GM21717 (cell line): ENCODE measurements around the gene C10orf67.

Experiments
- ATAC-seq: cut with Tn5 transposase; IDR thresholded peaks from one replicate; pipeline ENCODE4 v1.9.1; 2021; ENCODE audit warnings: mild to moderate bottlenecking, moderate library complexity; ENCODE audit not compliant: unreplicated experiment

C10orf67 gene

DNA sequence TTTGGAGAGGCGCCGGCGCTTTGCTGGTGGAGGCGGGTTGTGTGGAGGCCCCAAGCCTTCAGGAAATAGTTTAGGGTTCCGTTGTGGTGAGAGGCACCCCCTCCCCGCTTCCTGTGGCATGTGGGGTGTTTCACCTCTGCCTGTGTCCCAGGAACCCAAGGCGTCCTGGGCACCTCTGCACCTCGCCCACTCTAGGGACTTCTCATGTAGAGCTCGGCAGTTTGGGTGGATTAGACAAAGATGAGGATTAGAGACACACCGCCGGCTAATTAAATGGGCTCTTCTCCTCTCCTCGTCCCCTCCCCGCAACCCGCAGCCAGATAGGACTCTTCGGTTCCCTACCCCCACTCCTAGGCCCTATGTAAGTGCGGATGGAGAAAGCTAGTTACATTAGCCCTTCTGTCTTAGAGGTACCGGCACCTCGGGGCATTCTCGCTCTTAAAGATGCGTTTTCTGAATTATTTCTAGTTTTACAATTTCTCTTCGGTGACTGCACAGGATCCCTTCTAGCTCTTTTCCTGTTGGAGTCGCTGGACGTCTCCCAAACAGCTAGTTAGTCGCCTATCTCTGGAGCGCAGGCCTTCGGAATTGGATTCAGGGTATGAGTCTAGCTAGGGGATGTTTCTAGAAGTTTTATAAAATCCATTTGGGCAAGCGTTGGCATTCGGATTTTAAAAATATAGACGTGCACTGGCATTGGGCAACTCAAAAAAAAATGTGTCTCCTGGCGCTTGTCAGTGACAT lies 144.7 kb downstream of the C10orf67 start:
- no peak for ATAC-seq

DNA sequence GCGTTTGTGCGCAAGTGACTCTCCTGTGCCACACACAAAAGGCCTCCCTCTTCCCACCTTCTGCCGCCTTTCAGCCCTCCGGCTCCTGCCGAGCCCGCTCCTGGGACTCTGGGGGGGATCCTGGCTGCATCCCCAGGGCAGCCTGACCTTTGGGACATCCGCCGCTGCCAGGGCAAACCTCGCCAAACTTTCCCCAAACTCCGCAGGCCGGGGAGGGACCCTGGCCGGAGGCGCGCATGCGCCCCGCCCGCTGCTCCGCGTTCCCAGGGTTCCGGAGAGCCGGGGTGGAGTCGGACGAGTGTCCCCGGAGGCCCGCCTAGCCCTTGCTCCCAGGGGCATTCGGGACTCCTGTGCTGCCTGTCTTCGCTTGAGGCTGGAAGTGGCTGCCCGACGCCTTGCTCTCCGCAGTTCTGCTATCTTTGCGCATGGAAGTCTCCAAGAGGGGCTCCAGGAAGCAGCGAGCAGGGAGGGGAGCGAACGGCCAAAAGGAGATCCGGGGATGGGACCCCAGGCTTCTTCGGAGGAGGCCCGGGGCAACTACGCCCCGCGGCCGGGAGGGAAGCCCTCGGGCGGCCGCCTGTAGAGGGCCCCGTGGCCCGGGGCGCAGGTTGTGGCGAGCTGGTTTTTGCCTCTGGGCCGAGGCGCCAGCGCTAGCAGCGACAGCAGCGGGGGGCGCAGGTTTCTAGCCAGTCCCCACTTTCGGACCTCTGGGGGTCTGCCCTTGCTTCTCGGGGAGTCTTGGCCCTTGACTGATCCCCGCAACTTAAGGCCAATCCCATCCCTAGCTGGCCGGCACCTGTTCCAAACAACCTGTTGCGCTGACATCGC lies 145.4 kb downstream of the C10orf67 start:
- ATAC-seq: no peak

DNA sequence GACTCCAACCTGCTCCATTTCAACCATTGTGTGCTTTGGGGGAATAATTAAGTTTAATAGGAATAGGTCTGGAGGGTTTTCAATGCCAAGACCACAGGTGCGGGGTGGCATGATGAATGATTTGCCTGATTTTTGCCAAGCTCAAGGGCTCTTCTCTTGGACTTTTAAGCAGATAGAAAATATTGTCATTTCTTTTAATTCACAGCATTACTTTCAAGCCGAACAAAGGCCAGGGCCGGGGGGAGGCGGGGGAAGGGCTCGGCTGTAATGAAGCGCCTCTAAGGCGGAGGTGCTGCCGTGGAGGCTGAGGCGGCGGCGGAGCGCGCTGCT lies 146.0 kb downstream of the C10orf67 start:
- ATAC-seq: no peak

DNA sequence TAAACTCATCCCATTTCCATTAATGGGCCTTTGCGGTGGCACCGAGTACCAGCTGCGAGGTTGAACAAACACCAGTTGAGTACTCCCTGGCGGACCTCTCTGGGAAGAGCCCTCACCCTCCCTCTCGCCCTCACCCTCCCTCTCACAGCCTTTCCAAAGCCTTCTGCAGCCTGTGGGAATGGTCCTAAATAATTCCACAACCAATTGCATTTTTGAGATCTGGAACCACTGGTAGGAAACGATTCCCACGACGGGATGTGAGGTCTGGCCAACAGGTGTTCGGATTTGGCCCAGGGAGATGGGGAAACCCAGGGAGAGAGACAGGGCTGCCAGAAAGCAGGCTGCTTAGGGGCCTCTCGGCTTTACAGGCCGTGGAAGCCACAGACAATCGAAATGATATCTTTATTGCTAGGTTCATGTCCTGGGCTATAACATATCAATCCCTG lies 147.2 kb downstream of the C10orf67 start:
- ATAC-seq: no peak

DNA sequence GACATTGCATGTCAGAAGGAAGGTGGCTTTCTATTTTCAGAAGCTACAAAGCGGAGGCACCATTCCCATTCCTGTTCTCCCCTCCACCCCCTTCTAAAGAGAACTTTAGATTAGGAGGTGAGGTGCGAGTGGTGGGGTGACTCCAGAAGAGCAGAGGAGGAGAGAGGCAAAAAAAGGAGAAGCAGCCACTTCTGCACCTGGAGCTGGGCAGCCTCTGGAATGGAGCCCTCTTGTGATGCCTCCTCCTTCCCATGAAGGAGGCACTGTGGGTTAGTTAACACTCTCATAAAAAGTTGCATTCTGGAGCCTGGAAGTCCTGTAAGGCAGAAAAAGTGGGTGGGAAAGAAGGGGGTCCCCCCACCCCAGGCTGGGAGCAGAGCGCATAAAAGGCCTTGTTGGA lies 147.7 kb downstream of the C10orf67 start:
- ATAC-seq: no peak

DNA sequence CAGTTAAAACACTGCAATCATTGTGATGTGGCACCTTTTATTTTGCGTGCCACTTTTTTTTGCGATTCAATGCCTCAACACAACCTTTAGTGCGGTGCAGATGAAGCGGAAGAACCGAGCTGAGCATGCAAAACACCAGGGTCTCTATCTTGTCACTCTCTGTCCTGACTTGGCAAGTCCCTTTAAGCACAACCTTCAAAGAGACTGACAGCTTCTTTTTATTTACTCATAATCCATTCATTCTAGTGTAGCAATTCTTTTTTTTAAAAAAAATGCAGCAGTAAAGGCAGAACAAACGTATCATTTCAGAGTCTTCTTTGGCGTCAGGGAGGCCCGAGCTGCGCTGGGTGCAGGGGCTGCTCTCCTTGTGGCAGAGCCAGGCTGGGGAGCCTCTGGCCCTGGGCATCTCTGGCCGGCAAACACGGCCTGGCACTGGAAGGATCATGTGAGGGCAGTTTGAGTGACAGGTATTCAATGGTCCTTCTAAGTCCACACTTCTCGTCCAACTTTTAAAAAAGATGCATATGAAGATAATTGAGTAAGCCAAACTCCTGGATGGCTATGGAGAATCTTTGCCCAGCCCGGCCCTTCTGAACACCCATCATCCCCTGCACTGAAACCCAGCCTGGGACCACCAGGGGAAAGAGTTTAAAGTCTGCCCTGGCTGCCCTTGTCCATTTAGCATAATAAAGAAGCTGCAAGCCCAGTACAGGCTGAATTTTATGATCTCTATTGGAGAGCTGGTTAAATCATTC lies 148.6 kb downstream of the C10orf67 start:
- ATAC-seq: no peak

DNA sequence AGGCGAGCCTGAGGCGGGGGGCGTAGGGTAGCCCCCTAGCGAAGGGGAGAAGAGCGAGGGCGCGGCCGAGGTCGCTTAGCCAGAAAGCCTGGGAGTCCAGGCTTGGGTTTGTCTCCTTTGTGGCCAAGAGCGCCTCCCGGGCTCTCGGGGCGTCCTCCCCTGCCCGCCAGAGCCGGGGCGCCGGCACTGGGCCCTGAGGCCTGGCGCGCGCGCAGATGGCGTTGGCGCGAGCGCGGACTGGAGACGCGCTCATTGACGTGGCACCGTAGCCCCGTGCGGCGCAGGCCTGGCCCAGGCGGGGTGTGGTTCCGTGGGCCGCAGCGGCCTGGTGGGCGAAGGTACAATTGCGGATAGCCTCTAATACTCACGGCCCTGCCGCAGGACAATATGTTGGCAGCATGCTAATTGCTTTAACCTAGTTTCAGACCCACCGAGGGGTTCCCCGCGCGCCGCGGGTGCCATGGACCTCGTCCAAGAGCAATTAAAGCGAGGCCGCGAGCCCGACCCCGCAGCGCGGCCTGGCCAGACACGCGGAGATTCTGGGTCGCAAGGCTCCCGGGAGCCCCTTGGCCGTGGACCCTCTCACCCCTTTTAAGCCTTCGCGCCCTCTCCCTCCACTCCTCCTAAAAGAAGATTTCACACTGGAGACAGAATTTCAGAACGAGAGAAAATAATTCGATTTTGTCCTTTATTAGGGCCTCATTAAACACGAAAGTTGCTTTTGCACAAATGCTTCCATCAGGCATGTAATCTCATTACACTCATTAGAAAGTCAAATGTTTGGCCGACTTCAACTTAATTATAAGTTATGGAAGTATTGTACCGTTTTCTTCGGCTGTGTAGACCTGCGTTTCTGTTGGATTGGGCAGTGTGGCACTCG lies 149.4 kb downstream of the C10orf67 start:
- no peak for ATAC-seq

DNA sequence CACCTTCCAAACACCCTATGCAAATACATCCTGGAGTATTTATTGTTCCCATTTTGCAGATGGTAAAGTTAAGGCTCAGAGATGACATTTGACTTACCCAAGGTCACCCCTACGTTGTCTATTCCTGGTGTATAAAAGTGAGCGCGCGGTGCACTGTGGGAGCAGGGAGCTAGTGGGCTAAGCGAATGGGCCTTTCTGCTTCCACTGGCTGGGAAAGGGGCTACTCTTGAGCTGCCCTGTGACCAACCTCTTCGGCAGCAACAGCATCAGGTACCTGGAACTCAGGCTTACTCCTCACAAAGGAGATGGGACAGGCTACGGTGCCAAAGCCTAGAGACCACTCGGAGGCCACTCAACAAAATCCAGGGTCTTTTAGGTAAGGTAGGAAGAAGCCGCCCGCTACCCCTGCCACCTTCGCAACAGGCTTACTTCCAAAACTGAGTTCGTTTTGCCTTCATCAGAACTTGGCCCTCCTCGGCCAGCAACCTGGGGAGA lies 150.1 kb downstream of the C10orf67 start:
- ATAC-seq: no peak

DNA sequence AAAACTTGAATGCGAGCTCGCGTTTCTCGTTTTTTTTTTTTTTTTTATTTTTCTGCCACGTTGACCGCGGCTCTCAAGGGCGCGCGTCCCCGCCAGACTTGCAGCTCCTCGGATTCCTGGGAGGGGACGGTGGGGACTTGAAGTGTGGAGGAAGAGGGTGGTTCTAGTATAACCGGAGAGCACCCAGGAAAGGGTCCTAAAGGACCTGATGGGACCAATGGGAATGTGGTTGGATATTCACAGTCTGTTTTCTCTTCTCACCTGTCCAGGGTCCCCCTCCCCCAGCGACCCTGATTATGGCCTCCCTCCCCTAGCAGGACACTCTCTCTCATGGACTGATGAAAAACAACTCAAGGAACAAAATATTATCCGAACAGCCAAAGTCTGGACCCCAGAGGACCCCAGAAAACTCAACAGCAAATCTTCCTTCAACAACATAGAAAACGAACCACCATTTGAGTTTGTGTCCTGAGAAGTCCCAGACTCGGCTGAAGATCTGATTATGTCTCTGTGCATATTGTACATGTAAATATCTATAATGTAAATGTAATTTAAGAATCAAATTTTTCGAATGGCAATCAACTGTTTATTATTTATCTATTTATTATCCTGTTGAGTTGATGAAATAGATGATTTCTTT lies 151.0 kb downstream of the C10orf67 start:
- ATAC-seq: no peak

DNA sequence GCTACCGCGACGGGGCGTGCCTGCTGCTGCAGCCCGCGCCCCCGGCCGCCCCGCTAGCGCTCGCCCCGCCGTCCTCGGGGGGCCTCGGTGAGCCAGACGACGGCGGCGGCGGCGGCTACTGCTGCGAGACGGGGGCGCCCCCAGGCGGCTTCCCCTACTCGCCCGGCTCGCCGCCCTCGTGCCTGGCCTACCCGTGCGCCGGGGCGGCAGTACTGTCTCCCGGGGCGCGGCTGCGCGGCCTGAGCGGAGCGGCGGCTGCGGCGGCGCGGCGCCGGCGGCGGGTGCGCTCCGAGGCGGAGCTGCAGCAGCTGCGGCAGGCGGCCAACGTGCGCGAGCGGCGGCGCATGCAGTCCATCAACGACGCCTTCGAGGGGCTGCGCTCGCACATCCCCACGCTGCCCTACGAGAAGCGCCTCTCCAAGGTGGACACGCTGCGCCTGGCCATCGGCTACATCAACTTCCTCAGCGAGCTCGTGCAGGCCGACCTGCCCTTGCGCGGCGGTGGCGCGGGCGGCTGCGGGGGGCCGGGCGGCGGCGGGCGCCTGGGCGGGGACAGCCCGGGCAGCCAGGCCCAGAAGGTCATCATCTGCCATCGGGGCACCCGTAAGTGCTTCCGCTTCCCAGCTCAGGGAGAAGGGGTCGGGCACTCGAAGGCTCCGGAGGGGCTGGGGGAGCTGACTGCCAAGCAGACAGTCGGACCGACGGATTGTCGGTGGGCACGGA lies 151.7 kb downstream of the C10orf67 start:
- no peak for ATAC-seq

DNA sequence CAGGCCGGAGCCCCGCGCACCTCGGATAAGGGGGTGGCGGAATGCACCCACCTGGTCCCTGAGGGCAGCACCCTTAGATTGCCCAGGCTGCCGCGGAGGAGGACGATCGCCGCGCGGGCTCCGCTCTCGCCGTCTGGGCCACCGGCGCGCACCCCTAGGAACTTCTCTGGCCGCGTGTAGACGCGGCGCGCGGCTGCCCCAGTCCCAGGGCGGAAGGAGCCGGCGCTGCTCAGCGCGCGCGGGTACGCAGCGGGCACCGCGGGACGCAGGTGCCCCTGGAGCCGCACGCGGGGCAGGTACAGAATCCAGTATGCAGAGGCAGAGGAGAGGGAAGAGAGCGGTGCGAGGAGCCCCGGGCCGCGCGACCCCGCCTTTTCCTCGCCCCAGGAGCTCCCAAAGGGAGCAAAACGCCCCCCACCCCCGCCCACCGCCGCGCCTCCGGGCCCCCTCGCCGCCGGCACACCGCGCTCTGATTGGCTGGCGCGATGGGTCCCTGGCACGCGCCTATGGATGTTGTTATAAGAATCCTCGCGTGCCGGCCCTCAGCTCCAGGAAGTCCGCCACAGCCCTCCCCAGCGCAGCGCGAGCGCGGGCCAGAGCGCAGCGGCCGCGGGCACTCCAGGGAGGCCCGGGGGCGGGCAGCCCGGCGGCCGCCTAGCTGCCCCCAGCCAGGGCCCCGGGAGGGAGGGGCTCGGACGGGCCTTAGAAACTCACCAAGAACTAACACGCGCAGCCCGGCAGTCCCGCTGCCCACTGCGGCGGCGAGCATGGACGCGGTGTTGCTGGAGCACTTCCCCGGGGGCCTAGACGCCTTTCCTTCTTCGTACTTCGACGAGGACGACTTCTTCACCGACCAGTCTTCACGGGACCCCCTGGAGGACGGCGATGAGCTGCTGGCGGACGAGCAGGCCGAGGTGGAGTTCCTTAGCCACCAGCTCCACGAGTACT lies 152.6 kb downstream of the C10orf67 start, which contains the start of gene PTF1A:
Gene PTF1A (plus strand): TSS at position 549 of the 948 bp plus-strand sequence. CDS start 219 bp downstream, at position 768.
- no peak for ATAC-seq

DNA sequence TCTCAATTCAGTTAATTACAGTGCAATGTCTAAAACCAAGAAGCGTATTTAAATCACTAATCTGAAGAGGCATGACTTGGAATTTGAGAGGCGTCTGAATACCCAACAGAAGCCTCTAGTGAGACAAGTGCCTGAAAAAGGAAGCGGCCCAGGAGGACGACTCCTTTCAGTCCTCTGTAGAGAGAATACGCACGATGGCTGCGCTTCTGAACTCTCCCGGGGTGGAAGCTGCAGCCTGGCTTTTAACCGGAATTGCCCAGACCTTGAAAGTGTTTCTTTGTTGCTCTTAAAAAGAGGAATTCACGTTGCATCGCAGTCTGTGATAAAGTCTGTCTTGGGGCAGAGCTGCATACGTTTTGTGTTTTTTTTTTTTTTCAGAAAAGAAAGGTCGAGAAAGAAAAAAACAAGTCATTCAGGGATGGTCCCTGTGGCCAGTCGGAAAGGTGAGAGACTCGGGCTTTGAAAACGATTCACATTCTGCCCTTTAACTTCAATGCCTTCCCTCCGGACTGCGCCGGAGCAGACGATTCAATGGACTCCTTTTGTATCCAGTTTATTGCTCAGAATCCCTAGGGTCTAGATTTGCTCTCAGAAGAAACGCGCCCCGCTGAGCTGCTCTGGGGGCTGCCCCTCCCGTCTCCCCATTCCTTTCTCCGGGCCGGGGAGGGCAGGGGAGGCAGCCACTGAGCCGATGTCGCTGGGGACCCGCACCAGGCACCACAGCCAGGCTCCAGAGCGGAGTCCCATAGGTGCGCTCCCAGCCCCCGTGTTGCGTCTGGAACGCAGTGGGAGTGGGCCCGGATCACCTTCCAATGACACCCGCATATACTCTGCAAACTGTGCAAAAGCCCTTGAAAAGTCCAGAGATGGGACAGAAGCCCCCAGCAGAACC lies 153.5 kb downstream of the C10orf67 start:
- ATAC-seq: no peak

DNA sequence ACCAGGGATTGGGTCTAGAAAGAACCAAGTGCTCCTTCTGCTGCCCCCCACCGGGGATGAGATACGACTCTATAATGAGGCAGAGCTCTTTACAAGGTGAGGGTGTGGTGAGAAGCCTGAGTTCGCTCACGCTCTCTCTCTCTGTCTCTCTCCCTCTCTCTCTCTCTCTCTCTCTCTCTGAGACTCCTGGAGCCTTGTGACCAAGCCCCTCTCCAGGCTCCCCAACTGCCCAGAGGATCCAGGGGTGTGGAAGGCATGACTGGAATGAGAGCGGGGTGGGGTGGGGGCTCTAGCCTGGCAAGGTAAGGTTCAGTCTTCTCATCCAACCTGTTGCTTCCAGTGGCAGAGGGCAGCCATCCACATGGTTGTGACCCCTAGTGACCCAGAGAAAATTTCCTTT lies 155.6 kb downstream of the C10orf67 start:
- ATAC-seq: no peak

DNA sequence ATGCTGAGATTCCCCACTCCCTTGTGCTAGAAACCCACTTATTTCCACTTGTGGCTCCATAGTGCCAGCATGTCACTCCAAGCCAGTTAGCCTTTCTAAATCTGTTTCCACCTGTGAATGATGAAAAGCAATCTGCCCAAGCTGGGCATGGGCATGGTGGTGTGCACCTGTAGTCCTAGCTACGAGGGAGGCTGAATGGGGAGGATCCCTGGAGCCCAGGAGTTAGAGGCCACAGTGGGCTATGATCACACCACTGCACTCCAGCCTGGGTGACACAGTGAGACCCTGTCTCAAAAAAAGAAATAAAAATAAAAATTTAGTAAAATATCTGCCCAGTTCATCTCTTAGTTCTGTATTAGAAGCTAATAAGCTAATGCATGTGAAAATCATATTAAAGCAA lies 157.4 kb downstream of the C10orf67 start:
- no peak for ATAC-seq

DNA sequence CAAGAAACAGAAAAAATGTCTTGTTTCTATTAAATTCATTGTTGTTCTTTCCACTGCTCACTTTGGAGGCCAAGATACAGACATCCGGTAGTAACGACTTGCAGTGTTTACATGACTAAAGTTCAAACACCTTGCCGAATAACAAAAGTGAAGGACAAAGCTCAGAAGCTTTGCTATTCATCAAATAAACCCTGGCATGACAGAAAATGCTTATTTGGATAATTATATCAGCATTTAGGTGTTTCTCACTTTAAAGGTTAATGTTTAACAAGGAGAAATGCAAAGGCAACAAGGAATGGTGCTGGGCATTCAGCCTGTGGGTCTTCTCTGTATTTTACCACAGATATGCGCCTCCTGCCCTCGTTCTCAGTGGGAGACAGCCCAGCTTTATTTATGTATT lies 157.9 kb downstream of the C10orf67 start:
- ATAC-seq: no peak

DNA sequence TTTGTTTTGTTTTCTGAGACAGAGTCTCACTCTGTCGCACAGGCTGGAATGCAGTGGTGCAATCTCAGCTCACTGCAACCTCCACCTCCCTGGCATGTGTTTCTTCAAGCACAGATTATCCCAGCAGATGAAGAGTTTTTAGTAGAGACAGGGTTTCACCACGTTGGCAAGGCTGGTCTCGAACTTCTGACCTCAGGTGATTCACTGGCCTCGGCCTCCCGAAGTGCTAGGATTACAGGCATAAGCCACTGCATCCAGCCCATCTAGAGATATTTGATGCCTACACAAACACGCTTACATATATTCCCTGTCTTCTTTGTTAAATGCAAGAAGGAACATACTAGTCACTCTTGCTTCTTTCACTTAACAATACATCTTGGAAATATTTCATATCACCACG lies 158.4 kb downstream of the C10orf67 start:
- no peak for ATAC-seq

DNA sequence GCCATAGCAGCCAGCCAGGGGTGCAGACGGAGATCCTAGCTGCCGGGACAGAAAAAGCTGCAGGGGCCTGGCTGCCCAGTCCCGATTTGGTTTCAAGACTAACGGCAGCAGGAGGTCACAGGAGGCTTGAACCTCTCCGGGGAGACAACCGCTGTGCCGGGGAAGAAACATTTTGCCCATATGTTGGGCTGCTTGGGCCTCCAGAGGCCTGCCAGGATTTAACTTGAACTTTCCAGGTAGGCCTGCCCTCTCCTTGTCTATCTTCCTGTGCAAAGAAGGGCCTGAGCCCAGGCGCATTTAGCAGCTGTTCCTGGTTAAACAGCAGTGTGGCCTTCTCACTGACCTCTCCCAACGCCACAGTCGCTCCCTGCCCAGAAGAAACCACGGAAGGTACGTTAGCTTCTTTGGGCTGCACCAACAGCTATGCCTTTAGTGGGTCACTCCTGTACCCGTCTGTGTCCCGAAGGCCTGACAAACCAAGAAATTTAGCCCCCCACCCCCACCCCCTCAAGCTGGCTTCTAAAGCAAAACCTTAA lies 169.6 kb downstream of the C10orf67 start:
- ATAC-seq: no peak
